Measurements from ENCODE around the gene SLC6A16.
A peak's percentile ranks its signal among the peaks of the same experiment; 100 is the strongest.

SLC6A16 gene

DNA sequence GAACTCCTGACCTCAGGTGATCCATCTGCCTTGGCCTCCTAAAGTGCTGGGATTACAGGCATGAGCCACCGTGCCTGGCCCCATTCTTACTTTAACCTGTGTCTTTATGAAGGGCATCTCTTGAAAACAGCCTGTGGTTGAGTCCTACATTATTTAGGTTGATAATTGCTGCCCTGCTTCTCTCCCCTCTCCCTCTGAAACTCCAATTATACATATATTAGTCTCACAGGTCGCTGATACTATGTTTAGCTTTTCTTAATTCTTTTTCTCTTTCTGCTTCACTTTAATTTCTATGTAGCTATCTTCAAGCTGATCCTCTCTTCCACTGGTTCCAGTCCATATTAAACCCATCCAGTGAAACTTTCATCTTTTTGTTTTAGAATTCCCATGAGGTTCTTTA, 75.1 kb downstream of the SLC6A16 start:
- Histone ChIP-seq H3K9ac (ENCODE audit: insufficient read length) (no peak overlapping the region), H3K27ac (no peak overlapping the region), H3K36me3 (ENCODE audit: insufficient read depth, low read length) (peaks cover 77% of the 10 kb centered on the region), H3K9me3 (ENCODE audit: low read depth, low read length) (no peaks in the 10 kb centered on the region), H3K4me3 (no peak overlapping the region)
- TF ChIP-seq EZH2 (IDR thresholded peaks at IDR 0.05) (no peak), POLR2AphosphoS5 (IDR thresholded peaks at IDR 0.05; ENCODE audit: borderline replicate concordance, low read depth, low read length) (no peak), FOXP2 (optimal IDR thresholded peaks at IDR 0.05; ENCODE audit: control extremely low read depth, extremely low read length, insufficient read depth) (no peak)
- no peak for DNase-seq (ENCODE audit: low read depth, low spot score)

DNA sequence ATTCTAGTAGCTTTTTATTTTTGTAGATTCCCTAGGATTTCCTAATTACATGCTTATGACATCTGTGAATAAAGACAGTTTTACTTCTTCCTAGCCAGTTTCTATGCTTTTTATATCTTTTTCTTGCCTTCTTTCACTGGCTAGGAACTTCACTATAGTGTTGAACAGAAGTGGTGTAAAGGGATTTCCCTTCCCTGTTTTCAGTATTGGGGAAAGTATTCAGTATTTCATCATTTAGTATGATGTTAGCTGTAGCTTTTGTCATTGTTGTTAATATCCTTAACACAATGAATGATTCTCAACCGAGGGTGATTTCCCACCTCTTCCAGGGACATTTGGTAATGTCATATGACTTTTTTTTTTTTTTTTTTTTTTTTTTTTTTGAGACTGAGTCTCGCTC, 77.3 kb downstream of the SLC6A16 start:
- TF ChIP-seq POLR2AphosphoS5 (IDR thresholded peaks at IDR 0.05; ENCODE audit: borderline replicate concordance, low read depth, low read length): no peak
- no peak for TF ChIP-seq FOXP2 (optimal IDR thresholded peaks at IDR 0.05; ENCODE audit: control extremely low read depth, extremely low read length, insufficient read depth)
- no peak for TF ChIP-seq EZH2 (IDR thresholded peaks at IDR 0.05)

DNA sequence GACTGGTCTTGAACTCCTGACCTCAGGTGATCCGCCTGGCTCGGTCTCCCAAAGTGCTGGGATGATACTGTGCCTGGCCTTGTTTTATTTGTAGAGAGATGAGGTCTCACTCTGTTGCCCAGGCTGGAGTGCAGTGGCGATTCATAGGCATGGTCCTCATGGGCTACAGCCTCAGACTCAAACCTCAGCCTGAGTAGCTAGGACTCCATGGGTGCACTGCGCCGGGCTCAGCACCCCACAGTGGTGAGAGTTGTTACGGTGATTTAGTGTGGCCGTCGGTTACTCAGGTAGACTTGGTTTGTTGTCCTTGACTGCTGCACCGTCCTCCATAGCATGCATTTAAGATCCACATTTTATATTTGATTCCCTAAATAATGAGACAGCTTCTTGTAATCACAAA, 80.7 kb downstream of the SLC6A16 start:
- Histone ChIP-seq H3K4me3 (no peak overlapping the region), H3K27ac (no peak overlapping the region), H3K36me3 (ENCODE audit: insufficient read depth, low read length) (peaks cover 71% of the 10 kb centered on the region), H3K9ac (ENCODE audit: insufficient read length) (no peak overlapping the region), H3K9me3 (ENCODE audit: low read depth, low read length) (no peaks in the 10 kb centered on the region)
- TF ChIP-seq FOXP2 (optimal IDR thresholded peaks at IDR 0.05; ENCODE audit: control extremely low read depth, extremely low read length, insufficient read depth) (no peak), EZH2 (IDR thresholded peaks at IDR 0.05) (no peak), POLR2AphosphoS5 (IDR thresholded peaks at IDR 0.05; ENCODE audit: borderline replicate concordance, low read depth, low read length) (no peak)
- DNase-seq (ENCODE audit: low read depth, low spot score): no peak

More for the DNA sequence above, 77.3 kb downstream of the SLC6A16 start:
- DNase-seq (ENCODE audit: low read depth, low spot score): no peak
- Histone ChIP-seq H3K9ac (ENCODE audit: insufficient read length) (no peak overlapping the region), H3K4me3 (no peak overlapping the region), H3K27ac (0 out of 2 replicates have a peak overlapping the region, but pooled peaks have one; percentile 7), H3K9me3 (ENCODE audit: low read depth, low read length) (no peaks in the 10 kb centered on the region), H3K36me3 (ENCODE audit: insufficient read depth, low read length) (peaks cover 84% of the 10 kb centered on the region)

DNA sequence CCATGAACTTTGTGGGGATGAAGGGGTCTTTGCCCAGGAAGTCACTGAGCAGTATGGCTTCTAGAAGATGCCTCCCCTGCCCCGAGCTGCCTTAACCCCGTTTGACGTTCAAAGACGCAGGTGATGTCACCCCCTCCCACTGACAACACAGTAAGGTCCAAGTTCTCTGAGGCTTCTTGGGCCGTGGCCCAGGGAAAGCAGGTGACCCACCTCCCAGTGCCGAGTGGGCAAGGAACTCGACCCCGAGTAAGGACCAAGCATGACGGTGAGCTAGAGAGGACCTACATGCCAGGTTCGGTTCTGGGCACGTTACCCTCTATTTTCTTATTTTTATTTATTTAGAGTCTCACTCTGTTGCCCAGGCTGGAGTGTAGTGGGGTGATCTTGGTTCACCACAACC, 81.3 kb downstream of the SLC6A16 start:
- H3K4me3 ChIP-seq: no peak overlapping the region
- no peak overlapping the region for H3K27ac ChIP-seq
- DNase-seq (ENCODE audit: low read depth, low spot score): no peak
- peaks cover 71% of the 10 kb centered on the region for H3K36me3 ChIP-seq (ENCODE audit: insufficient read depth, low read length)
- H3K9ac ChIP-seq (ENCODE audit: insufficient read length): no peak overlapping the region
- TF ChIP-seq EZH2 (IDR thresholded peaks at IDR 0.05) (no peak), POLR2AphosphoS5 (IDR thresholded peaks at IDR 0.05; ENCODE audit: borderline replicate concordance, low read depth, low read length) (no peak), FOXP2 (optimal IDR thresholded peaks at IDR 0.05; ENCODE audit: control extremely low read depth, extremely low read length, insufficient read depth) (no peak)
- no peaks in the 10 kb centered on the region for H3K9me3 ChIP-seq (ENCODE audit: low read depth, low read length)

DNA sequence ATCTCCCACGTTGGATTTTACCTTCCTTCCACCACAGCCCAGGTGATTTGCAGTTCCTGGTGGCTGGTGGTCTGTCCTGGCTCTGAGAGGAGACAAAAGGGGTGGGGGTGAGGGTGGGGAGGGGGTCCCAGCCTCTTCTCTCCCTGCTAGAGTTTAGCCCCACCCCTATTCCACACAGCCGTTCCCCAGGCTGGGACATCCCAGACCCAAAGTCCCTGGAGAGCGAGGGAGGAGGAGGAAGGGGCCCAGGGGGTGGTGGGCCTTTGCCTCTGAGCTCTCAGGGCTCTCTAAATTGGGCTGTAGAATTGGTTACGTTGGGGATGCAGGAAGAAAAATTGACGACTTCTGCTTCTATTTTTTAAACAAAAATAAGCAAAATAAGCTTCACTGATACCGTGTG, 81.9 kb downstream of the SLC6A16 start:
- H3K36me3 ChIP-seq (ENCODE audit: insufficient read depth, low read length): peaks cover 71% of the 10 kb centered on the region
- no peak overlapping the region for H3K9ac ChIP-seq (ENCODE audit: insufficient read length)
- no peak overlapping the region for H3K4me3 ChIP-seq
- H3K9me3 ChIP-seq (ENCODE audit: low read depth, low read length): no peaks in the 10 kb centered on the region
- TF ChIP-seq FOXP2 (optimal IDR thresholded peaks at IDR 0.05; ENCODE audit: control extremely low read depth, extremely low read length, insufficient read depth) (no peak), POLR2AphosphoS5 (IDR thresholded peaks at IDR 0.05; ENCODE audit: borderline replicate concordance, low read depth, low read length) (no peak), EZH2 (IDR thresholded peaks at IDR 0.05) (no peak)
- no peak overlapping the region for H3K27ac ChIP-seq
- DNase-seq (ENCODE audit: low read depth, low spot score): no peak

DNA sequence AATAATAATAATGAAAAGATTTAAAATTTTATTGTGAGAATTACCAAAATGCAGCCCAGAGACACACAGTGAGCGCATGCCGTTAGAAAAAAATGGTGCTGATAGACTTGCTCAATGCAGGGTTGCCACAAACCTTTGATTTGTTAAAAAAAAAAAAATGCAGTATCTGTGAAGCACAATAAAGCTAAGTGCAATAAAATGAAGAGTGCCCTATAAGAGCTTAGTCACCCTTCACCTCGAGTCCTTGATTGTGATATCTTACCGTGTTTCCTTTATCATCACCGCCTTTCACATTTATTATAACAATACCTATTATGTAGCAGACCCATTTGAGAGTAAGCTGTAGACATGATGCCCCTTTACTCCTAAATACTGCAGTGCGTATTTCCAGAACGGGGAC, 83.2 kb downstream of the SLC6A16 start:
- no peak for DNase-seq (ENCODE audit: low read depth, low spot score)
- no peak for TF ChIP-seq EZH2 (IDR thresholded peaks at IDR 0.05)
- TF ChIP-seq FOXP2 (optimal IDR thresholded peaks at IDR 0.05; ENCODE audit: control extremely low read depth, extremely low read length, insufficient read depth): no peak
- TF ChIP-seq POLR2AphosphoS5 (IDR thresholded peaks at IDR 0.05; ENCODE audit: borderline replicate concordance, low read depth, low read length): no peak
- H3K4me3 ChIP-seq: no peak overlapping the region

More for the DNA sequence above, 83.2 kb downstream of the SLC6A16 start:
- H3K27ac ChIP-seq: no peak overlapping the region; the same call in 1 of the 2 replicates
- no peaks in the 10 kb centered on the region for H3K9me3 ChIP-seq (ENCODE audit: low read depth, low read length)
- peaks cover 68% of the 10 kb centered on the region for H3K36me3 ChIP-seq (ENCODE audit: insufficient read depth, low read length)
- H3K9ac ChIP-seq (ENCODE audit: insufficient read length): no peak overlapping the region
